GM12878 (cell line): ENCODE results near the gene LRRC59. TPM values are rescaled to one million over a fixed set of nuclear protein-coding genes. Genes with fewer than 3 reads are reported as not detected.

ENCODE experiments used
- ATAC-seq: fragments of 200-7000 bp; cut with Tn5 transposase; 3 replicates; pipeline ENCODE4 v1.9.1; 2020; ENCODE audit warnings: mild to moderate bottlenecking, moderate library complexity
- BruUV-seq: library from RNA; stranded (reverse); fragments of 400-500 nt; replicated peaks from 2 replicates; lab custom pipeline; 2021; lab: Mats Ljungman, UMichigan
- CTCF ChIA-PET: fragments of 300-600 bp; sonication (Branson Sonifier 250); formaldehyde crosslinking; extraction: SDS; loops from one replicate; lab custom pipeline; 2021; ENCODE audit warnings: inconsistent platforms; lab: Yijun Ruan, JAX
- POLR2A ChIA-PET: fragments of 350-600 bp; formaldehyde crosslinking; extraction: SDS; loops from one replicate; lab custom pipeline; 2021; ENCODE audit warnings: inconsistent platforms; lab: Charles Lee
- RAD21 ChIA-PET: fragments of 300-600 bp; sonication (Branson Sonifier 250); formaldehyde crosslinking; loops from one replicate; lab custom pipeline; 2023; ENCODE audit warnings: antibody characterized with exemption; ENCODE audit not compliant: unreplicated experiment; lab: Charles Lee
- SMC1A ChIA-PET: fragments of 300-600 bp; sonication (Branson Sonifier 250); formaldehyde crosslinking; loops from one replicate; lab custom pipeline; 2023; ENCODE audit not compliant: unreplicated experiment, uncharacterized antibody; lab: Charles Lee
- DNase-seq: peaks from one replicate; pipeline ENCODE4 v3.0.0-alpha.2; 2011; ENCODE audit warnings: low read depth, low spot score
- FAIRE-seq: peaks from 3 replicates; lab custom pipeline; 2011; peaks lifted over from hg19 to GRCh38; lab: Jason Lieb, UNC
- H2AFZ ChIP-seq: 2 replicates; pipeline ENCODE4 v1.6.0; 2011; ENCODE audit warnings: low read depth, low read length, control low read depth; ENCODE audit not compliant: control insufficient read depth
- H3K27ac ChIP-seq: 2 replicates; pipeline ENCODE4 v1.5.1; 2011; ENCODE audit warnings: control low read depth; ENCODE audit not compliant: control insufficient read depth, insufficient read depth
- H3K27me3 ChIP-seq, 2 experiments: replicated peaks in 1 of 2; 2 replicates each; pipeline versions ENCODE4 v1.6.0 to v1.6.1; 2011; ENCODE audit warnings: low read length in 1 of 2; ENCODE audit not compliant: control insufficient read depth in 2 of 2, insufficient read depth in 2 of 2
- H3K36me3 ChIP-seq, 2 experiments: 2 replicates each; pipeline ENCODE4 v1.5.1; 2011; ENCODE audit warnings: low read length in 1 of 2; ENCODE audit not compliant: control insufficient read depth in 2 of 2, insufficient read depth in 2 of 2
- H3K4me1 ChIP-seq: 2 replicates; pipeline ENCODE4 v1.6.1; 2011; ENCODE audit warnings: mild to moderate bottlenecking, low read length, moderate library complexity, mixed read lengths; ENCODE audit not compliant: control insufficient read depth, insufficient read depth
- H3K4me2 ChIP-seq: 2 replicates; pipeline ENCODE4 v1.6.0; 2011; ENCODE audit warnings: control low read depth; ENCODE audit not compliant: control insufficient read depth, insufficient read depth
- H3K4me3 ChIP-seq: fragments of 200-600 bp; sonication (generic); 2 replicates; pipeline ENCODE4 v1.5.1; 2016
- H3K79me2 ChIP-seq: 2 replicates; pipeline ENCODE4 v1.6.0; 2011; ENCODE audit warnings: low read length; ENCODE audit not compliant: control insufficient read depth, insufficient read depth
- H3K9ac ChIP-seq: 2 replicates; pipeline ENCODE4 v1.8.0; 2011; ENCODE audit warnings: low read length, control low read depth, mixed read lengths; ENCODE audit not compliant: control insufficient read depth, insufficient read depth
- H3K9me3 ChIP-seq: replicated peaks from 3 replicates; pipeline ENCODE4 v1.5.1; 2011; ENCODE audit warnings: mild to moderate bottlenecking, low read length; ENCODE audit not compliant: control insufficient read depth, insufficient read depth
- H4K20me1 ChIP-seq: 2 replicates; pipeline ENCODE4 v1.6.0; 2011; ENCODE audit not compliant: control insufficient read depth, insufficient read depth
- BHLHE40 ChIP-seq, 2 experiments: fragments of 450-650 bp in 1 of 2; IDR thresholded peaks; 2 replicates each; pipeline ENCODE4 v1.6.1; 2011 to 2017; ENCODE audit warnings: low read depth in 2 of 2, borderline replicate concordance in 1 of 2, improper control_type of control experiment in 1 of 2, low read length in 1 of 2, mild to moderate bottlenecking in 1 of 2
- E4F1 ChIP-seq: fragments of 450-650 bp; IDR thresholded peaks from 2 replicates; pipeline ENCODE4 v1.6.1; 2018; ENCODE audit warnings: borderline replicate concordance, mild to moderate bottlenecking; ENCODE audit not compliant: partially characterized antibody
- IKZF1 ChIP-seq: fragments of 450-650 bp; conservative IDR thresholded peaks from 2 replicates; pipeline ENCODE4 v1.6.1; 2017; ENCODE audit warnings: antibody characterized with exemption, mild to moderate bottlenecking
- NR2C2 ChIP-seq: IDR thresholded peaks from 2 replicates; pipeline ENCODE4 v1.6.1; 2011; ENCODE audit warnings: borderline replicate concordance, low read depth; ENCODE audit not compliant: control insufficient read depth, insufficient read length
- ZNF24 ChIP-seq: fragments of 450-650 bp; IDR thresholded peaks from 2 replicates; pipeline ENCODE4 v1.6.1; 2017; ENCODE audit warnings: antibody characterized with exemption, mild to moderate bottlenecking
- ZSCAN29 ChIP-seq: fragments of 450-650 bp; IDR thresholded peaks from 2 replicates; pipeline ENCODE4 v1.6.1; 2017; ENCODE audit warnings: mild to moderate bottlenecking, moderate library complexity
- WGBS: methylation state at CpG from one replicate; pipeline ENCODE4 v1.1.6; 2016; ENCODE audit warnings: low lambda C conversion rate; ENCODE audit not compliant: insufficient replicate concordance, insufficient coverage; ENCODE audit errors: missing lambda C conversion rate; 5-methylcytosine and 5-hydroxymethylcytosine counted together
- in situ Hi-C: fragments of 300-500 bp; cut with MboI; formaldehyde crosslinking; loops from 9 replicates; pipeline ENCODE4 v1.14.3; 2018; ENCODE audit warnings: mixed read lengths
- intact Hi-C: fragments of 100-400 bp; cut with micrococcal nuclease; formaldehyde crosslinking; loops from one replicate; pipeline ENCODE4 v1.14.2; 2022; ENCODE audit not compliant: unreplicated experiment
- polyA plus RNA-seq, 11 experiments: library from polyadenylated mRNA; depleted of rRNA in 4 of 11; unstranded in 6 of 11; stranded (reverse) in 5 of 11; fragments of >200 nt; fragmentation: Nextera tagmentation in 4 of 11; fragmentation: Illumina TruSeq in 1 of 11; extraction: Ambion mirVana in 4 of 11; extraction: Trizol in 1 of 11; gene quantifications; 1 replicate in 1 of 11; 2 replicates in 10 of 11; pipeline versions ENCODE4 v1.2.1 to v1.2.3, GENCODE V29; 2011 to 2016; ENCODE audit warnings: inconsistent platforms in 2 of 11, missing spikeins in 2 of 11, low read depth in 1 of 11
- total RNA-seq, 4 experiments: library from RNA; depleted of rRNA in 3 of 4; stranded (reverse); fragments of >200 nt in 3 of 4; fragmentation: Illumina TruSeq in 1 of 4; extraction: Trizol in 1 of 4; gene quantifications; 2 replicates each; pipeline versions ENCODE4 v1.2.1 to v1.2.3, GENCODE V29; 2013 to 2021
- TF ChIP-seq, protein P1 (sequence below): fragments of 450-650 bp; IDR thresholded peaks from 2 replicates; pipeline ENCODE4 v1.6.1; 2017; ENCODE audit warnings: antibody characterized with exemption, mild to moderate bottlenecking, moderate library complexity
- TF ChIP-seq, protein P2 (sequence below): IDR thresholded peaks from 2 replicates; pipeline ENCODE4 v1.6.1; 2011; ENCODE audit warnings: borderline replicate concordance, low read depth, mild to moderate bottlenecking, moderate library complexity, mixed read lengths, low read length; ENCODE audit not compliant: insufficient read depth; ENCODE audit errors: extremely low read length

LRRC59 gene
- total and polyA plus RNA-seq, 10 of the 15 experiments (the other 5 are each of a cell fraction or from before 2014, with no cell fraction given), result 8.8 to 82.2 (median 63.0) TPM

DNA sequence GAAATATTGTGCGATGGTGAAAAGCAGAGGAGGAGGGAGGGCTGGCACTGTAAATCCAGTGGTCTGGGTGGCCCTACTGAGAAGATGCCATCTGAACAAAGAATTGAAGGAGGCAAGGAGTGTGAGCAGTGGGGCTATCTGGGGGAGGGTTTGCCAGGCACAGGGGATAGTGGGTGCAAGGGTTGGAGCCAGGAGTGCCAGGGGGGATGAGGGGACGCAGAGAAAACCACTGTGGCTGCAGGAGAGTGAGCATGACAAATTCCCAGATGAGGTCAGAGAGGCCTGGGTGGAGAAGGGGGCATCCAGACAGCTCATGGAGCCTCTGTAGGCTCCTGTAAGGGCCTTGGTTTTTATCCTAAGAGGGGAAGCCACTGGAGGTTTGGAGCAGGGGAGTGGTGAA lies 46.6 kb downstream of the LRRC59 start:
- no peak for ATAC-seq
- POLR2A ChIA-PET, result no interaction called here
- TF ChIP-seq, protein P1, sequence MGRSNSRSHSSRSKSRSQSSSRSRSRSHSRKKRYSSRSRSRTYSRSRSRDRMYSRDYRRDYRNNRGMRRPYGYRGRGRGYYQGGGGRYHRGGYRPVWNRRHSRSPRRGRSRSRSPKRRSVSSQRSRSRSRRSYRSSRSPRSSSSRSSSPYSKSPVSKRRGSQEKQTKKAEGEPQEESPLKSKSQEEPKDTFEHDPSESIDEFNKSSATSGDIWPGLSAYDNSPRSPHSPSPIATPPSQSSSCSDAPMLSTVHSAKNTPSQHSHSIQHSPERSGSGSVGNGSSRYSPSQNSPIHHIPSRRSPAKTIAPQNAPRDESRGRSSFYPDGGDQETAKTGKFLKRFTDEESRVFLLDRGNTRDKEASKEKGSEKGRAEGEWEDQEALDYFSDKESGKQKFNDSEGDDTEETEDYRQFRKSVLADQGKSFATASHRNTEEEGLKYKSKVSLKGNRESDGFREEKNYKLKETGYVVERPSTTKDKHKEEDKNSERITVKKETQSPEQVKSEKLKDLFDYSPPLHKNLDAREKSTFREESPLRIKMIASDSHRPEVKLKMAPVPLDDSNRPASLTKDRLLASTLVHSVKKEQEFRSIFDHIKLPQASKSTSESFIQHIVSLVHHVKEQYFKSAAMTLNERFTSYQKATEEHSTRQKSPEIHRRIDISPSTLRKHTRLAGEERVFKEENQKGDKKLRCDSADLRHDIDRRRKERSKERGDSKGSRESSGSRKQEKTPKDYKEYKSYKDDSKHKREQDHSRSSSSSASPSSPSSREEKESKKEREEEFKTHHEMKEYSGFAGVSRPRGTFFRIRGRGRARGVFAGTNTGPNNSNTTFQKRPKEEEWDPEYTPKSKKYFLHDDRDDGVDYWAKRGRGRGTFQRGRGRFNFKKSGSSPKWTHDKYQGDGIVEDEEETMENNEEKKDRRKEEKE, result no peak
- TF ChIP-seq BHLHE40 (IDR thresholded peaks at IDR 0.05; ENCODE audit: borderline replicate concordance in 1 of 2, low read depth in 2 of 2, low read length in 1 of 2) (no peak), ZNF24 (no peak), NR2C2 (no peak), E4F1 (no peak), ZSCAN29 (no peak), IKZF1 (no peak)
- TF ChIP-seq, protein P2, sequence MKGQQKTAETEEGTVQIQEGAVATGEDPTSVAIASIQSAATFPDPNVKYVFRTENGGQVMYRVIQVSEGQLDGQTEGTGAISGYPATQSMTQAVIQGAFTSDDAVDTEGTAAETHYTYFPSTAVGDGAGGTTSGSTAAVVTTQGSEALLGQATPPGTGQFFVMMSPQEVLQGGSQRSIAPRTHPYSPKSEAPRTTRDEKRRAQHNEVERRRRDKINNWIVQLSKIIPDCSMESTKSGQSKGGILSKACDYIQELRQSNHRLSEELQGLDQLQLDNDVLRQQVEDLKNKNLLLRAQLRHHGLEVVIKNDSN, result no peak
- TF ChIP-seq, all 136 proteins: peak for 0
- Histone ChIP-seq H3K79me2 (peaks cover 5% of the 10 kb centered on the region), H3K4me2 (no peak overlapping the region), H3K4me1 (no peaks in the 10 kb centered on the region; the same call in 1 of the 2 replicates), H2AFZ (no peak overlapping the region), H3K36me3 (peaks cover 3 to 15% of the 10 kb centered on the region in 2 experiments; a peak in 3 of 4 replicates), H4K20me1 (no peaks in the 10 kb centered on the region), H3K9ac (no peak overlapping the region), H3K9me3 (no peaks in the 10 kb centered on the region), H3K27ac (no peak overlapping the region), H3K4me3 (no peak overlapping the region), H3K27me3 (no peaks in the 10 kb centered on the region)
- DNase-seq (no peak), FAIRE-seq (no peak)
- no TSS peak for BruUV-seq
- CTCF ChIA-PET, result interaction anchor here (8.0 kb wide), 1 partner anchor 11 kb away, joined by 68 read pairs; no protein-coding TSS in a partner anchor
- RAD21 ChIA-PET, result no interaction called here
- WGBS, result 91% methylated on average over 2 of the region's 2 CpGs
- intact Hi-C loops, result no loop called here
- in situ Hi-C loops, result no loop called here
- SMC1A ChIA-PET, result no interaction called here
